Measurements from ENCODE around the gene NME1.
"Not testable (repeated sequence)": the region's sequence is repeated elsewhere in the genome, so short reads cannot be mapped to it uniquely, and the experiment has no call there.

The NME1 gene

DNA sequence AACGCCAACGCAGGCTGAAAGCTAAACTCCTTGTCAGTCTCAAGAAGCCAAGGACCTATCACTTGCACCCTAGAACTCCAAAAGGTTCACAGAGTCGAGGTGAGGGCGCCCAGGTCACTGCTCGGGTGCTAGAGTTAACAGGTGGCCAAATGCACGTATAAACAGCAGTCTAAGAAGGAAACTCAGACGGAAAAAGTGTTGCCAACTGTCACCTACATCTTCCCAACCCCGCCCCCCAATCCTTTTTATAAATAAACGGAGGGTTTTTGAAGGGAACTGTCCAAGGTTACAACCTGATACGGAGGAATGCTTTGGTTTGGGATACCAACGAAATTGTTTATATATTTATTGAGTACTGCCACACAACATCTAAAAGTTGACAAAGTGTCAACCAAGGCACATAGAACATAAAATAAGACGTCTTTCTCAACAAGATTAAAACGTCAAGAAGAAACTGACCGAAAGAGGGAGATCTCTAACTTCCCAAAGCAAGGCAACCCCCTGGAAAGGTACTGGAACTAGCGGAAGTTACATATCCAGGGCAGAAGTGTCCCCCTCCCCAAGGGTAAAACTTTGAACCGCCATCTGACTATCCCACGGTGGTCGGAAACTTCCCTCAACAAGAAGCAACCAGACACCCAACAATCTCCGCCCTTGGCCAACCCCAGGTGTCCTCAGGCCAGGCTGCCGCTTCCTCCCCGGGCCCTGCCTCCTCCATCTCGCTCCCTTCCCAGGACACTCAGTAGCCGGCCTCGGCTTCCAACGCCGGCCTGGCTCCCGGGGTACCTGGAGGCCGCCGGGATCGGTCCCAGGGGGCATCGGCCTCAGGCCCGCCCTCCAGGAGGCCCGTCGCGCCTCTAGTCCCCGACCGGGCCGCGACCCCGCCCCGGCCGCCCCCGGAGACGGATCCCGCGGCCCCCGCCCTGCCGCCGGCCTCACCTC, 33.7 kb upstream of the NME1 start:
- H3K9me3 ChIP-seq (ENCODE audit: control extremely low read depth in 1 of 5, control insufficient read depth in 4 of 5, insufficient read depth in 2 of 5, low read depth in 1 of 5, low read length in 4 of 5) = no peaks in the 10 kb centered on the region
- peak; percentile 44 to 75 (median 71) for DNase-seq
- H3K4me3 ChIP-seq (ENCODE audit: control insufficient read depth in 1 of 7, extremely low read depth in 1 of 7, insufficient read depth in 4 of 7, low read depth in 2 of 7, low read length in 6 of 7) = peak overlapping the region; percentile 80 to 99 (median 95)
- 0% methylated on average over 37 of the region's 49 CpGs for WGBS (ENCODE audit: insufficient coverage)
- ChIA-PET POLR2A (no interaction called here), CTCF (interaction anchor here (1.0 to 2.2 kb wide), 3 partner anchors 11 to 120 kb away, joined by 3 to 4 read pairs (median 3); no protein-coding TSS in a partner anchor)
- H3K4me1 ChIP-seq (ENCODE audit: control extremely low read depth in 1 of 4, control insufficient read depth in 4 of 4, insufficient read depth in 4 of 4, low read length in 3 of 4) = peaks cover 15 to 39% (median 33%) of the 10 kb centered on the region in 4 experiments
- peaks cover 0 to 2% (median 0%) of the 10 kb centered on the region in 4 experiments for H3K36me3 ChIP-seq (ENCODE audit: control insufficient read depth in 4 of 4, insufficient read depth in 4 of 4, low read length in 3 of 4)
- peak overlapping the region; percentile 86 to 94 for H3K27ac ChIP-seq (ENCODE audit: insufficient read depth in 1 of 2, low read depth in 1 of 2, low read length in 2 of 2, poor library complexity in 1 of 2, severe bottlenecking in 2 of 2)
- no peaks in the 10 kb centered on the region for H3K27me3 ChIP-seq (replicated peaks in 2 of 5; ENCODE audit: control insufficient read depth in 4 of 5, insufficient read depth in 5 of 5, low read length in 4 of 5)

DNA sequence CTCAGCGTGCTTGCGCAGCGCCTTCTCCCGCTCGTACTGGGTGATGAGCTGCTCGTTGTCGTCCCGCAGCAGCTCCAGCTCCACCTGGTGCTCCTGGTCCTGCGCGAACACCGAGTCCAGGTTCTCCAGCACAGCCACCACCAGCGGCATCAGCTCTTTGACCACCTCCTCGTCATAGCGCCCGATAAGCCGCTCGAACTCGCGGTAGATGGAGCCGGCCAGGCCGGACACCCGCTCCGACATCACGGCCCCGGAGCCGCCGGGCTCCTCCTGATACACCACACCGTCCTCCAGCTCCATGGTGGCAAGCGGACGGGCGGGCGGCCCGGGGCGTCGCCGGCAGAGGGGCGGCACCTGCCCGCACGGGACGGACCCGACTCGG, 33.0 kb upstream of the NME1 start:
- Histone ChIP-seq H3K9me3 (ENCODE audit: control extremely low read depth in 1 of 5, control insufficient read depth in 4 of 5, insufficient read depth in 2 of 5, low read depth in 1 of 5, low read length in 4 of 5) (no peaks in the 10 kb centered on the region), H3K27ac (ENCODE audit: insufficient read depth in 1 of 2, low read depth in 1 of 2, low read length in 2 of 2, poor library complexity in 1 of 2, severe bottlenecking in 2 of 2) (peak overlapping the region; percentile 86 to 94), H3K36me3 (ENCODE audit: control insufficient read depth in 4 of 4, insufficient read depth in 4 of 4, low read length in 3 of 4) (peaks cover 0 to 2% (median 0%) of the 10 kb centered on the region in 4 experiments), H3K4me1 (ENCODE audit: control extremely low read depth in 1 of 4, control insufficient read depth in 4 of 4, insufficient read depth in 4 of 4, low read length in 3 of 4) (peaks cover 15 to 39% (median 33%) of the 10 kb centered on the region in 4 experiments), H3K27me3 (replicated peaks in 2 of 5; ENCODE audit: control insufficient read depth in 4 of 5, insufficient read depth in 5 of 5, low read length in 4 of 5) (no peaks in the 10 kb centered on the region), H3K4me3 (ENCODE audit: control insufficient read depth in 1 of 7, extremely low read depth in 1 of 7, insufficient read depth in 4 of 7, low read depth in 2 of 7, low read length in 6 of 7) (peak overlapping the region; percentile 80 to 99 (median 95))
- ChIA-PET POLR2A (interaction anchor here (0.9 kb wide), 1 partner anchor 33 kb away, joined by 3 read pairs; the partner anchor contains the start of gene NME1), CTCF (interaction anchor here (1.3 to 2.2 kb wide), 3 partner anchors 10 to 121 kb away, joined by 3 to 4 read pairs (median 4); no protein-coding TSS in a partner anchor)
- DNase-seq = peak in 1 of 3 donors; percentile 42
- 0% methylated on average over 27 of the region's 42 CpGs for WGBS (ENCODE audit: insufficient coverage)

DNA sequence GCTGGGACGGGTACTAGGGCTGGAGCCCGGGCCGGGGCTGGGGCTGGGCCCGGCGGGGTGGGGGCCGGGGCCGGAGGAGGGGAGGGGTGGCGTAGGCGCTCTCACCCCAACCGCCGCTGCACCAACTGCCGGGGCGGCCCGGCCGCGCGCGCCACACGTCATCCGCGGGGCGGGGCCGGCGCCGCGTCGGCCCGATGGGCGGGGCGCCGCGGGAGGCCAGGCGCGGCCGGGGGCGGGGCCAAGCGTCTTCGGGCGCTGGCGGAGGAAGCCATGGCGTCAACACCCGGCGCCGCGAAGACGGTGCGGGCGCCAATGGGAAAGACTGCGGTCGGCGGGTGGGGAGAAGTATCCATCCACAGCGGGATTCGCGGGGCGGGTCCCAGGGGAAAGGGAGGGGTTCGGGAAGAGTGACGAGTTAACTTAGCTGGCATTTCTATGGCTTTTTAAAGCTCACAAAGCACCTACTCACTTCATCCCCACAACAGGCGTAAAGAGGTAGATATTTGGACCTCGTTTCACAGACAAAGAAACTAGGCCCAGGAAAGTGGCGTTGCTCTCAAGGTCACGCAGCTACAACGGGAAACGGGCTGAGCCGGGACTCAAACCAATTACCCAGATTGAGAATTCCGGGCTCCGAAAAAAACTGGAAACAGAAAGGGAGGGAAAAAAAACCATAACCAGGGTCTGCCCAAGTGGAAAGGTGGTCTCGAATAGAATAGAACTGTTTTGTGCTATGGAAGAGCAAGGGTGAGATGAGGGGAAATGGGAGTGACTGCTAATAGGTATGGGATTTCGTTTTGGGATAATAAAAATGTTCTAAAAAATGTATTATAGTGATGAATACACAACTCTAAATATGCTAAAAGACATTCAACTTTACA, 32.4 kb upstream of the NME1 start, which contains the start of gene SPAG9:
SPAG9 (minus strand) TSS at position 130 of the 881 bp plus-strand sequence. CDS start 212 bp downstream, outside the sequence.
- Histone ChIP-seq H3K27ac (ENCODE audit: insufficient read depth in 1 of 2, low read depth in 1 of 2, low read length in 2 of 2, poor library complexity in 1 of 2, severe bottlenecking in 2 of 2) (peak within 1 kb of the TSS; percentile 95 to 98), H3K4me3 (ENCODE audit: control insufficient read depth in 1 of 7, extremely low read depth in 1 of 7, insufficient read depth in 4 of 7, low read depth in 2 of 7, low read length in 6 of 7) (peak within 1 kb of the TSS; percentile 80 to 99 (median 95)), H3K4me1 (ENCODE audit: control extremely low read depth in 1 of 4, control insufficient read depth in 4 of 4, insufficient read depth in 4 of 4, low read length in 3 of 4) (peaks cover 15 to 39% (median 33%) of the 10 kb centered on the region in 4 experiments), H3K36me3 (ENCODE audit: control insufficient read depth in 4 of 4, insufficient read depth in 4 of 4, low read length in 3 of 4) (peaks cover 0 to 2% (median 0%) of the 10 kb centered on the region in 4 experiments), H3K9me3 (ENCODE audit: control extremely low read depth in 1 of 5, control insufficient read depth in 4 of 5, insufficient read depth in 2 of 5, low read depth in 1 of 5, low read length in 4 of 5) (no peaks in the 10 kb centered on the region), H3K27me3 (replicated peaks in 2 of 5; ENCODE audit: control insufficient read depth in 4 of 5, insufficient read depth in 5 of 5, low read length in 4 of 5) (no peaks in the 10 kb centered on the region)
- under 1% methylated on average over 56 of the region's 68 CpGs for WGBS (ENCODE audit: insufficient coverage)
- ChIA-PET POLR2A (interaction anchor here (0.6 to 0.9 kb wide), 2 partner anchors 32 to 55 kb away, joined by 3 to 9 read pairs; partner anchors contain the start of gene NME1), CTCF (interaction anchor here (1.3 to 2.2 kb wide), 3 partner anchors 9 to 121 kb away, joined by 3 to 4 read pairs (median 4); no protein-coding TSS in a partner anchor)
- peak; percentile 92 to 94 (median 94) for DNase-seq

DNA sequence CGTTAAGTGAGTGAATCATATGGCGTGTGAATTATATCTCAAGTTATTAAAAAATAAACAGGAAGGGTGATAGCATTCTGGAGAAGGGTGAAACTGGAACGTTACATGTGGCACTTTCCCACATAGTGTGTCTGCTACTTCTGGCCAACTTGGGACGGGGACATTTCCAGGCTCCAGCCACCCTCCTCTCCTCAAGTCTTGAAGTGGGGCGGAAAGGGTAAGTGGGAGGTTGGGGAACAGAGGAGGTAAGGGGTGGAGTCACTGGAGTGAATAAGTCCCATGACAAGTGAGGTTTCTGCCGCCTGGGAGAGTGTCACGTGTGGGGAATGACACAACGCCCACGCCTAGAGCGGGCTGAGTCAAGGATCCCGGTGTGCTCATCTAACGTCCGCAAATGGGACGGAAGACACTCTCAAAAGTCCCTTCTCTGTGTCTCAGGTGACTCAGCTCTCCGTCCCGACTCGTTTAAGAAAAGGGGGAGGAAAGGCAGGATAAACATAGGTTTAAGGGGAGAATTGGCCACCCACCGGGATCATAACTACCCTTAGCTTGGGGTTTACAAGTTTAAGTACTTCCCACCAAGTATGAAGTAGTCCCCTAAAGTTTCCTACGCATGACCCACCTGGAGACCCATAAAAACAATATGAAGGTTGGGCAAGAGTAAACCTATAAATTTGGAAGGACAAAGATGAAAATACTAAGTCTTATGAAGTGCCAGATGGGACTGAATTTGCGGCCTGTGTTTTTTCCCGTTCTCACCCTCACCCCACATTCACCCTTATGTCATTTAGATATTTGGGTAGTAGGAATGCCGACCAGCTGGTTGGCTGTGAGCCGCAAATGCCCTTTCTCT, 31.5 kb upstream of the NME1 start:
- Histone ChIP-seq H3K36me3 (ENCODE audit: control insufficient read depth in 4 of 4, insufficient read depth in 4 of 4, low read length in 3 of 4) (peaks cover 0 to under 1% (median 0%) of the 10 kb centered on the region in 4 experiments), H3K4me1 (ENCODE audit: control extremely low read depth in 1 of 4, control insufficient read depth in 4 of 4, insufficient read depth in 4 of 4, low read length in 3 of 4) (peaks cover 15 to 38% (median 32%) of the 10 kb centered on the region in 4 experiments), H3K27ac (ENCODE audit: insufficient read depth in 1 of 2, low read depth in 1 of 2, low read length in 2 of 2, poor library complexity in 1 of 2, severe bottlenecking in 2 of 2) (peak overlapping the region; percentile 95 to 98), H3K9me3 (ENCODE audit: control extremely low read depth in 1 of 5, control insufficient read depth in 4 of 5, insufficient read depth in 2 of 5, low read depth in 1 of 5, low read length in 4 of 5) (no peaks in the 10 kb centered on the region), H3K4me3 (ENCODE audit: control insufficient read depth in 1 of 7, extremely low read depth in 1 of 7, insufficient read depth in 4 of 7, low read depth in 2 of 7, low read length in 6 of 7) (peak overlapping the region in 6 of 7 experiments; percentile 67 to 99 (median 80)), H3K27me3 (replicated peaks in 2 of 5; ENCODE audit: control insufficient read depth in 4 of 5, insufficient read depth in 5 of 5, low read length in 4 of 5) (no peaks in the 10 kb centered on the region)
- ChIA-PET CTCF (interaction anchor here (1.3 to 2.2 kb wide), 3 partner anchors 8 to 122 kb away, joined by 3 to 4 read pairs (median 4); no protein-coding TSS in a partner anchor), POLR2A (interaction anchor here (0.6 kb wide), 1 partner anchor 54 kb away, joined by 9 read pairs; no protein-coding TSS in a partner anchor)
- WGBS (ENCODE audit: insufficient coverage) = 15% methylated on average over 13 of the region's 23 CpGs
- DNase-seq = peak; percentile 88 to 90 (median 89)

DNA sequence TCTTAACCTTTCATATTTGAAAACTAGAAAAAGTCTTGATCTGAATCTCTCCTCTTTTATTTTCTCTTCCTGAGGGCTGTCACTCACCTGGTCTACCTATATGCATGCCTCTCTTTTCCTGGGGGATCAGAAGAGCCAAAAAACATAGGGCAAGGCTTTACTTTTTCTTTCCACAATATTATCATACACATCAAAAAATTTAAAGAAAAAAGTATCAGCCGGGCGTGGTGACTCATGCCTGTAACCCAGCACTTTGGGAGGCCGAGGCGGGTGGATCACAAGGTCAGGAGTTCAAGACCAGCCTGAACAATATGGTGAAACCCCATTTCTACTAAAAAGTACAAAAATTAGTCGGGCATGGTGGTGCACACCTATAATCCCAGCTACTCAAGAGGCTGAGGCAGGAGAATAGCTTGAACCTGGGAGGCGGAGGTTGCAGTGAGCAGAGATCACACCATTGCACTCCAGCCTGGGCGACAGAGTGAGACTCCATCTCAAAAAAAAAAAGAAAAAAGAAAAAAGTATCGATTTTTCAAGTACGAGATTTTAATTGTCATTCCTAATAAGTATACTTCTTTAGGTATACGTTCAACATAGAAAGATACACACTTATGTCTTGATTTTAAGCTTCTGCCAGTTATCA, 30.8 kb upstream of the NME1 start:
- 95% methylated on average over 4 of the region's 10 CpGs for WGBS (ENCODE audit: insufficient coverage)
- H3K36me3 ChIP-seq (ENCODE audit: control insufficient read depth in 4 of 4, insufficient read depth in 4 of 4, low read length in 3 of 4); POLR2A ChIA-PET; DNase-seq; H3K27me3 ChIP-seq (replicated peaks in 2 of 5; ENCODE audit: control insufficient read depth in 4 of 5, insufficient read depth in 5 of 5, low read length in 4 of 5); H3K9me3 ChIP-seq (ENCODE audit: control extremely low read depth in 1 of 5, control insufficient read depth in 4 of 5, insufficient read depth in 2 of 5, low read depth in 1 of 5, low read length in 4 of 5): not testable (repeated sequence)
- H3K27ac ChIP-seq (ENCODE audit: insufficient read depth in 1 of 2, low read depth in 1 of 2, low read length in 2 of 2, poor library complexity in 1 of 2, severe bottlenecking in 2 of 2) = peak overlapping the region in 1 of 2 experiments; percentile 98
- peaks cover 15 to 36% (median 32%) of the 10 kb centered on the region in 4 experiments for H3K4me1 ChIP-seq (ENCODE audit: control extremely low read depth in 1 of 4, control insufficient read depth in 4 of 4, insufficient read depth in 4 of 4, low read length in 3 of 4)
- peak overlapping the region in 4 of 7 experiments; percentile 70 to 99 (median 80) for H3K4me3 ChIP-seq (ENCODE audit: control insufficient read depth in 1 of 7, extremely low read depth in 1 of 7, insufficient read depth in 4 of 7, low read depth in 2 of 7, low read length in 6 of 7)
- CTCF ChIA-PET = interaction anchor here (1.5 to 3.1 kb wide), 2 partner anchors 13 to 120 kb away, joined by 5 to 11 read pairs; no protein-coding TSS in a partner anchor
